Neuronal stem cell (in vitro differentiated cells): Measurements from ENCODE around the gene KCNH6.

Source experiments
- DNase-seq: peaks from one replicate; pipeline ENCODE4 v3.0.0-alpha.2; 2013; ENCODE audit warnings: low spot score
- H2AFZ ChIP-seq: one replicate; pipeline ENCODE4 v1.6.1; 2013; ENCODE audit warnings: mild to moderate bottlenecking, low read length, inconsistent platforms
- H2AK5ac ChIP-seq: 2 replicates; pipeline ENCODE4 v1.6.1; 2013; ENCODE audit warnings: low read depth, mild to moderate bottlenecking, inconsistent platforms, low read length, moderate library complexity, mixed read lengths
- H2BK120ac ChIP-seq: 2 replicates; pipeline ENCODE4 v1.6.1; 2013; ENCODE audit warnings: low read depth, mild to moderate bottlenecking, inconsistent platforms, low read length, moderate library complexity, mixed read lengths
- H2BK12ac ChIP-seq: one replicate; pipeline ENCODE4 v1.6.1; 2013; ENCODE audit warnings: low read length, inconsistent platforms
- H2BK15ac ChIP-seq: 2 replicates; pipeline ENCODE4 v1.6.1; 2013; ENCODE audit warnings: mild to moderate bottlenecking, low read length, inconsistent platforms, mixed read lengths
- H2BK5ac ChIP-seq: one replicate; pipeline ENCODE4 v1.6.1; 2013; ENCODE audit warnings: inconsistent platforms, mild to moderate bottlenecking, low read length, moderate library complexity
- H3K14ac ChIP-seq: one replicate; pipeline ENCODE4 v1.6.1; 2013; ENCODE audit warnings: low read length, inconsistent platforms
- H3K18ac ChIP-seq: 2 replicates; pipeline ENCODE4 v1.6.1; 2013; ENCODE audit warnings: low read length, inconsistent platforms
- H3K23ac ChIP-seq: 2 replicates; pipeline ENCODE4 v1.6.1; 2013; ENCODE audit warnings: low read depth, mild to moderate bottlenecking, mixed read lengths, low read length, inconsistent platforms; ENCODE audit not compliant: poor library complexity
- H3K27ac ChIP-seq: replicated peaks from 3 replicates; pipeline ENCODE4 v1.5.1; 2013; ENCODE audit warnings: low read length, inconsistent platforms
- H3K27me3 ChIP-seq, 3 experiments: 2 replicates each; pipeline ENCODE4 v1.6.1; 2013; ENCODE audit warnings: low read length in 3 of 3, mild to moderate bottlenecking in 2 of 3, inconsistent platforms in 1 of 3, low read depth in 1 of 3, mixed read lengths in 1 of 3, moderate library complexity in 1 of 3; ENCODE audit not compliant: control insufficient read depth in 3 of 3, insufficient read depth in 3 of 3
- H3K36me3 ChIP-seq, 2 donors: replicated peaks in 1 of 2; 2 replicates each; pipeline ENCODE4 v1.6.1; 2013; ENCODE audit warnings: low read length in 2 of 2; ENCODE audit not compliant: control insufficient read depth in 2 of 2, insufficient read depth in 2 of 2
- H3K4ac ChIP-seq: 2 replicates; pipeline ENCODE4 v1.6.1; 2013; ENCODE audit warnings: inconsistent platforms, mild to moderate bottlenecking, low read length, moderate library complexity
- H3K4me1 ChIP-seq, 2 donors: 1 replicate in 1 of 2; 2 replicates in 1 of 2; pipeline ENCODE4 v1.6.1; 2013; ENCODE audit warnings: low read length in 2 of 2, low read depth in 1 of 2; ENCODE audit not compliant: control insufficient read depth in 2 of 2, insufficient read depth in 1 of 2
- H3K4me2 ChIP-seq: one replicate; pipeline ENCODE4 v1.6.1; 2013; ENCODE audit warnings: mild to moderate bottlenecking, low read length, inconsistent platforms; ENCODE audit not compliant: insufficient read depth, poor library complexity, severe bottlenecking
- H3K4me3 ChIP-seq, 2 donors: 2 replicates each; pipeline ENCODE4 v1.5.1; 2013; ENCODE audit warnings: low read length in 2 of 2, mild to moderate bottlenecking in 2 of 2, inconsistent platforms in 1 of 2, moderate library complexity in 1 of 2
- H3K79me1 ChIP-seq: one replicate; pipeline ENCODE4 v1.6.1; 2013; ENCODE audit warnings: low read depth, mild to moderate bottlenecking, inconsistent platforms, low read length, moderate library complexity
- H3K9ac ChIP-seq: one replicate; pipeline ENCODE4 v1.6.1; 2013; ENCODE audit warnings: mild to moderate bottlenecking, low read depth, low read length, inconsistent platforms; ENCODE audit not compliant: poor library complexity
- H3K9me3 ChIP-seq, 2 donors: replicated peaks in 1 of 2; 2 replicates each; pipeline versions ENCODE3 to v1.6.1; 2013; ENCODE audit warnings: low read length in 2 of 2, mild to moderate bottlenecking in 2 of 2, inconsistent platforms in 1 of 2, low read depth in 1 of 2, mixed read lengths in 1 of 2, moderate library complexity in 1 of 2; ENCODE audit not compliant: control insufficient read depth in 2 of 2, insufficient read depth in 1 of 2
- H4K8ac ChIP-seq: one replicate; pipeline ENCODE4 v1.6.1; 2013; ENCODE audit warnings: low read depth, mild to moderate bottlenecking, inconsistent platforms, low read length, moderate library complexity
- H4K91ac ChIP-seq: one replicate; pipeline ENCODE4 v1.6.1; 2013; ENCODE audit warnings: low read length, low read depth, mild to moderate bottlenecking, inconsistent platforms; ENCODE audit not compliant: poor library complexity
- WGBS, 2 donors: extraction: QIAGEN DNeasy Blood & Tissue Kit; methylation state at CpG; one replicate each; pipeline ENCODE4 v1.1.7; 2013; ENCODE audit warnings: missing lambda C conversion rate in 2 of 2, mixed read lengths in 1 of 2; ENCODE audit not compliant: insufficient read length in 2 of 2, insufficient replicate concordance in 1 of 2; ENCODE audit errors: extremely low coverage in 2 of 2; 5-methylcytosine and 5-hydroxymethylcytosine counted together

The KCNH6 gene

GRCh38 chr17:63503341-63503705 is 19.8 kb upstream of the KCNH6 start:
- H3K36me3 ChIP-seq = no peaks in the 10 kb centered on the region
- H2BK120ac ChIP-seq = no peak overlapping the region
- no peak overlapping the region for H2BK5ac ChIP-seq
- peaks cover 0 to 14% (median 0%) of the 10 kb centered on the region in 3 experiments for H3K27me3 ChIP-seq
- H2BK15ac ChIP-seq = no peak overlapping the region
- H3K4me2 ChIP-seq = no peak overlapping the region
- no peak overlapping the region for H2BK12ac ChIP-seq
- peaks cover 0 to 3% of the 10 kb centered on the region in 2 donors for H3K9me3 ChIP-seq
- DNase-seq = no peak
- no peak overlapping the region for H3K4me3 ChIP-seq
- H4K91ac ChIP-seq = no peak overlapping the region
- H3K4me1 ChIP-seq = peaks cover 0 to 8% of the 10 kb centered on the region in 2 donors
- no peaks in the 10 kb centered on the region for H3K79me1 ChIP-seq
- peak overlapping the region; percentile 36 for H2AFZ ChIP-seq
- no peak overlapping the region for H3K4ac ChIP-seq
- H3K23ac ChIP-seq = no peak overlapping the region
- H3K14ac ChIP-seq = no peak overlapping the region
- H3K27ac ChIP-seq = no peak overlapping the region
- H4K8ac ChIP-seq = no peak overlapping the region
- no peak overlapping the region for H3K9ac ChIP-seq
- no peak overlapping the region for H3K18ac ChIP-seq
- WGBS, 2 donors = no CpG with 5 or more reads among the region's 8 CpGs
- no peak overlapping the region for H2AK5ac ChIP-seq

GRCh38 chr17:63504261-63504660 is 18.9 kb upstream of the KCNH6 start:
- no peak overlapping the region for H2BK120ac ChIP-seq
- no peak overlapping the region for H3K18ac ChIP-seq
- H2BK5ac ChIP-seq = no peak overlapping the region
- no peak overlapping the region for H3K14ac ChIP-seq
- no peak overlapping the region for H3K9ac ChIP-seq
- no peak for DNase-seq
- H2AK5ac ChIP-seq = no peak overlapping the region
- H4K91ac ChIP-seq = no peak overlapping the region
- H3K23ac ChIP-seq = no peak overlapping the region
- no peak overlapping the region for H2BK15ac ChIP-seq
- no peak overlapping the region for H3K4me3 ChIP-seq
- no peak overlapping the region for H3K4me2 ChIP-seq
- no peak overlapping the region for H2BK12ac ChIP-seq
- no peaks in the 10 kb centered on the region for H3K36me3 ChIP-seq
- H3K27me3 ChIP-seq = peaks cover 0 to 21% (median 0%) of the 10 kb centered on the region in 3 experiments
- H3K4me1 ChIP-seq = peaks cover 0 to 8% of the 10 kb centered on the region in 2 donors
- no peaks in the 10 kb centered on the region for H3K79me1 ChIP-seq
- H3K9me3 ChIP-seq = peaks cover 0 to 3% of the 10 kb centered on the region in 2 donors
- no peak overlapping the region for H4K8ac ChIP-seq
- H2AFZ ChIP-seq = no peak overlapping the region
- H3K4ac ChIP-seq = no peak overlapping the region
- H3K27ac ChIP-seq = no peak overlapping the region

- H2BK5ac ChIP-seq = no peak overlapping the region
- H4K91ac ChIP-seq = no peak overlapping the region
- peaks cover 0 to 8% of the 10 kb centered on the region in 2 donors for H3K4me1 ChIP-seq
- peaks cover 0 to 3% of the 10 kb centered on the region in 2 donors for H3K9me3 ChIP-seq
- H3K4me3 ChIP-seq = no peak overlapping the region
- no peak overlapping the region for H2BK12ac ChIP-seq
- WGBS, 2 donors = no CpG with 5 or more reads among the region's 9 CpGs
- H2AFZ ChIP-seq = no peak overlapping the region
- no peak overlapping the region for H3K18ac ChIP-seq
- H3K79me1 ChIP-seq = no peaks in the 10 kb centered on the region
- peaks cover 0 to 30% (median 0%) of the 10 kb centered on the region in 3 experiments for H3K27me3 ChIP-seq
- no peak overlapping the region for H2AK5ac ChIP-seq
- no peak overlapping the region for H3K9ac ChIP-seq
- no peaks in the 10 kb centered on the region for H3K36me3 ChIP-seq
- H2BK15ac ChIP-seq = no peak overlapping the region
- no peak overlapping the region for H3K23ac ChIP-seq
- no peak overlapping the region for H3K14ac ChIP-seq
- H2BK120ac ChIP-seq = no peak overlapping the region
- DNase-seq = no peak
- H3K27ac ChIP-seq = no peak overlapping the region
- no peak overlapping the region for H3K4ac ChIP-seq
- no peak overlapping the region for H3K4me2 ChIP-seq
- H4K8ac ChIP-seq = no peak overlapping the region
These were observed 17.8 kb upstream of the KCNH6 start for GRCh38 chr17:63505341-63505740.

- H3K23ac ChIP-seq = no peak overlapping the region
- H3K4me3 ChIP-seq = no peak overlapping the region
- peaks cover 0 to 3% of the 10 kb centered on the region in 2 donors for H3K9me3 ChIP-seq
- no peak for DNase-seq
- H3K79me1 ChIP-seq = no peaks in the 10 kb centered on the region
- H2AFZ ChIP-seq = no peak overlapping the region
- peaks cover 0 to 8% of the 10 kb centered on the region in 2 donors for H3K4me1 ChIP-seq
- H2BK5ac ChIP-seq = no peak overlapping the region
- no peak overlapping the region for H3K4me2 ChIP-seq
- no peak overlapping the region for H3K4ac ChIP-seq
- no peak overlapping the region for H2BK120ac ChIP-seq
- H4K8ac ChIP-seq = no peak overlapping the region
- peaks cover 0 to 30% (median 0%) of the 10 kb centered on the region in 3 experiments for H3K27me3 ChIP-seq
- WGBS, 2 donors = no CpG with 5 or more reads among the region's 3 CpGs
- no peak overlapping the region for H3K14ac ChIP-seq
- no peak overlapping the region for H2BK12ac ChIP-seq
- H3K9ac ChIP-seq = no peak overlapping the region
- no peaks in the 10 kb centered on the region for H3K36me3 ChIP-seq
- H3K18ac ChIP-seq = no peak overlapping the region
- H2AK5ac ChIP-seq = no peak overlapping the region
- no peak overlapping the region for H2BK15ac ChIP-seq
- no peak overlapping the region for H4K91ac ChIP-seq
- no peak overlapping the region for H3K27ac ChIP-seq
These were observed 16.5 kb upstream of the KCNH6 start for GRCh38 chr17:63506627-63507026.
